ENCODE results near the gene CRACR2B. TPM values are rescaled to one million over a fixed set of nuclear protein-coding genes. Genes with fewer than 3 reads are reported as not detected.

CRACR2B gene
- total and polyA plus RNA-seq, 2 donors (not counting 1 experiment from before 2014, with no cell fraction given) = 9.7 to 67.7 TPM

DNA sequence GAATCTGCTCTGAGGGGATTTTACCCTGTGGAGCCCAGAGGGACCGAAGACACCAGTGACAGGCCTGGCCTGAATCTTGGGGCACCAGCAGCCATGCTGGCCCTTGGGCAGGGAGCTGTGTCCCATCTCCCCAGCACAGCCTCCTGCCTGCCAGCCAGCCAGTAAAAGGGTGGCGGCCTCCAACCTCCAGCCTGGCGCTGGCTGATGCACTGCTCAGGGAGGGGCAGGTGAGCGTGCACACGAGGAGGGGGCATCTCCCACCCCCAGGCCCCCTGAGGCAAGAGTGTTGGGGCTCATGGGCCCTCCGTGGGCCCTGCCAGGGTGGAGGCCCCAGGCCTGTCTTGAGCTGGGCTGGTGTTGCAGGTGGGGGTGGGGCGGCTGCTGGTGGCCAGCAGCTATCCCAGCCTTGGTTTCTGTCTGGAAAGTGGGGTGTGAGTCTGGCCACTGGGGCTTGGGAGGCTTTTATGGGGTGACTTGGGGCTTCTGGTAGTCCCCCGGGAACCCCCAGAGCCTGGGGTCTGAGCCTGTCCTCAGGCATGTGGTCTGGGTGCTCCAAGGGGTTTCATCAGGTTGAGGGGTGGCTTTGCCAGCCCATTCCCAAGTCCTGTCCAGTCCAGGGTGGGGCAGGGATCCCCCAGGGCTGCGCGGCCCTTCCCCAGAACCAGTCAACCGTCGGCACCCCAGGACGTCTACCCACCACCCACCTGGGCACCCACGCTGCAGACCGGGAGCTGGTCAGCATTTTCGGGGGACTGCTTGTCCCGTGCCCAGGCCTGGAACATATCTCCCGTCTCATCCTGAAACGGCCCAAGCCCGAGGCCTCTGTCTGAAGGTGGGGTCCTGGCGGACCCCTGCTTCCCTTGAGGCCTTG lies 32.8 kb downstream of the CRACR2B start:
- ChIA-PET CTCF (no interaction called here), POLR2A (no interaction called here)
- H3K27me3 ChIP-seq (replicated peaks in 1 of 4; ENCODE audit: control extremely low read depth in 1 of 4, control insufficient read depth in 3 of 4, insufficient read depth in 4 of 4, low read length in 3 of 4) = no peaks in the 10 kb centered on the region
- no peaks in the 10 kb centered on the region for H3K9me3 Mint-ChIP-seq (ENCODE audit: insufficient read depth)
- H3K4me1 ChIP-seq (ENCODE audit: control insufficient read depth in 2 of 2, insufficient read depth in 2 of 2, low read length in 2 of 2) = no peaks in the 10 kb centered on the region
- no peaks in the 10 kb centered on the region for H3K27me3 Mint-ChIP-seq
- 85% methylated on average over 19 of the region's 21 CpGs for WGBS (ENCODE audit: insufficient coverage)
- H4K20me1 ChIP-seq (ENCODE audit: control insufficient read depth, insufficient read depth, low read length, poor library complexity, severe bottlenecking) = no peaks in the 10 kb centered on the region
- no peak overlapping the region for H3K27ac Mint-ChIP-seq
- ATAC-seq (ENCODE audit: low read depth) (no peak), DNase-seq (no peak)
- TF ChIP-seq, protein P1, sequence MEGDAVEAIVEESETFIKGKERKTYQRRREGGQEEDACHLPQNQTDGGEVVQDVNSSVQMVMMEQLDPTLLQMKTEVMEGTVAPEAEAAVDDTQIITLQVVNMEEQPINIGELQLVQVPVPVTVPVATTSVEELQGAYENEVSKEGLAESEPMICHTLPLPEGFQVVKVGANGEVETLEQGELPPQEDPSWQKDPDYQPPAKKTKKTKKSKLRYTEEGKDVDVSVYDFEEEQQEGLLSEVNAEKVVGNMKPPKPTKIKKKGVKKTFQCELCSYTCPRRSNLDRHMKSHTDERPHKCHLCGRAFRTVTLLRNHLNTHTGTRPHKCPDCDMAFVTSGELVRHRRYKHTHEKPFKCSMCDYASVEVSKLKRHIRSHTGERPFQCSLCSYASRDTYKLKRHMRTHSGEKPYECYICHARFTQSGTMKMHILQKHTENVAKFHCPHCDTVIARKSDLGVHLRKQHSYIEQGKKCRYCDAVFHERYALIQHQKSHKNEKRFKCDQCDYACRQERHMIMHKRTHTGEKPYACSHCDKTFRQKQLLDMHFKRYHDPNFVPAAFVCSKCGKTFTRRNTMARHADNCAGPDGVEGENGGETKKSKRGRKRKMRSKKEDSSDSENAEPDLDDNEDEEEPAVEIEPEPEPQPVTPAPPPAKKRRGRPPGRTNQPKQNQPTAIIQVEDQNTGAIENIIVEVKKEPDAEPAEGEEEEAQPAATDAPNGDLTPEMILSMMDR (IDR thresholded peaks at IDR 0.05) = no peak
- H3K9ac ChIP-seq (ENCODE audit: low read length) = no peak overlapping the region
- intact Hi-C loops (cut with micrococcal nuclease) = no loop called here
- H3K27ac ChIP-seq (ENCODE audit: low read length in 2 of 2) = no peak overlapping the region
- H3K4me2 ChIP-seq (replicated peaks; ENCODE audit: low read depth, low read length, poor library complexity, severe bottlenecking) = no peak overlapping the region
- H3K4me3 ChIP-seq (ENCODE audit: control extremely low read depth in 1 of 5, extremely low read depth in 1 of 5, insufficient read depth in 1 of 5, low read depth in 2 of 5, low read length in 4 of 5) = no peak overlapping the region
- H2AFZ ChIP-seq (ENCODE audit: insufficient read depth, low read depth, low read length, poor library complexity, severe bottlenecking) = no peak overlapping the region
- H3K4me1 Mint-ChIP-seq = no peaks in the 10 kb centered on the region
- no peak overlapping the region for H3K4me3 Mint-ChIP-seq
- no peaks in the 10 kb centered on the region for H3K36me3 ChIP-seq (replicated peaks in 1 of 2; ENCODE audit: control extremely low read depth in 1 of 2, control insufficient read depth in 1 of 2, extremely low read depth in 1 of 2, insufficient read depth in 2 of 2, low read length in 1 of 2)
- no peaks in the 10 kb centered on the region for H3K79me2 ChIP-seq (ENCODE audit: control insufficient read depth, insufficient read depth, low read length)
- H3K9me3 ChIP-seq (ENCODE audit: control extremely low read depth in 1 of 3, control insufficient read depth in 2 of 3, insufficient read depth in 1 of 3, low read length in 2 of 3) = no peaks in the 10 kb centered on the region

DNA sequence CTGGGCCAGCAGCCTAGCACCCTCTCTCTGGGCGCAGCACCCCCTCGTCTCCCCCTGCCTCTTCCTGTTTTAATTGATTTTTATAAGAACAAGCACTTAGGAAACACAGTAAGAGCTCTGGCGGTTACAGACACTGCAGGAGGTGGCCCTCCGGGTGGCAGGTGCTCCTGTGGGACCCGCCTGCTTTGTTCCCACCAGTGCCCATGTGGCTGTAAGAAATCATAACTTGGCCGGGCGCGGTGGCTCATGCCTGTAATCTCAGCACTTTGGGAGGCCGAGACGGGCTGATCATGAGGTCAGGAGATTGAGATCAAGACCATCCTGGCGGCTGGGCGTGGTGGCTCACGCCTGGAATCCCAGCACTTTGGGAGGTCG lies 33.4 kb downstream of the CRACR2B start:
- Histone ChIP-seq H3K9ac (ENCODE audit: low read length) (no peak overlapping the region), H3K27me3 (replicated peaks in 1 of 4; ENCODE audit: control extremely low read depth in 1 of 4, control insufficient read depth in 3 of 4, insufficient read depth in 4 of 4, low read length in 3 of 4) (no peaks in the 10 kb centered on the region), H3K27ac (ENCODE audit: low read length in 2 of 2) (no peak overlapping the region), H3K79me2 (ENCODE audit: control insufficient read depth, insufficient read depth, low read length) (no peaks in the 10 kb centered on the region), H3K36me3 (replicated peaks in 1 of 2; ENCODE audit: control extremely low read depth in 1 of 2, control insufficient read depth in 1 of 2, extremely low read depth in 1 of 2, insufficient read depth in 2 of 2, low read length in 1 of 2) (no peaks in the 10 kb centered on the region), H2AFZ (ENCODE audit: insufficient read depth, low read depth, low read length, poor library complexity, severe bottlenecking) (no peak overlapping the region), H3K9me3 (ENCODE audit: control extremely low read depth in 1 of 3, control insufficient read depth in 2 of 3, insufficient read depth in 1 of 3, low read length in 2 of 3) (no peaks in the 10 kb centered on the region), H3K4me1 (ENCODE audit: control insufficient read depth in 2 of 2, insufficient read depth in 2 of 2, low read length in 2 of 2) (no peaks in the 10 kb centered on the region), H4K20me1 (ENCODE audit: control insufficient read depth, insufficient read depth, low read length, poor library complexity, severe bottlenecking) (no peaks in the 10 kb centered on the region), H3K4me3 (ENCODE audit: control extremely low read depth in 1 of 5, extremely low read depth in 1 of 5, insufficient read depth in 1 of 5, low read depth in 2 of 5, low read length in 4 of 5) (no peak overlapping the region), H3K4me2 (replicated peaks; ENCODE audit: low read depth, low read length, poor library complexity, severe bottlenecking) (no peak overlapping the region)
- CTCF ChIA-PET = no interaction called here
- intact Hi-C loops (cut with micrococcal nuclease) = no loop called here
- ATAC-seq (ENCODE audit: low read depth) (no peak), DNase-seq (no peak)
- WGBS (ENCODE audit: insufficient coverage) = 92% methylated on average over 11 of the region's 14 CpGs
- H3K27ac Mint-ChIP-seq = no peak overlapping the region
- POLR2A ChIA-PET = no interaction called here
- H3K4me3 Mint-ChIP-seq = no peak overlapping the region
- TF ChIP-seq, protein P1 (IDR thresholded peaks at IDR 0.05) = no peak
- H3K9me3 Mint-ChIP-seq (ENCODE audit: insufficient read depth) = no peaks in the 10 kb centered on the region
- no peaks in the 10 kb centered on the region for H3K4me1 Mint-ChIP-seq
- no peaks in the 10 kb centered on the region for H3K27me3 Mint-ChIP-seq
